GM12872 (cell line): ENCODE data around the gene TMEM244.

Experiments
- CTCF ChIP-seq: IDR thresholded peaks from 3 replicates; pipeline ENCODE4 v1.5.1; 2011; ENCODE audit warnings: low read depth, mild to moderate bottlenecking, low read length, moderate library complexity; ENCODE audit not compliant: insufficient read depth

TMEM244 gene

GRCh38 chr6:129895692-129896091 is 34.6 kb upstream of the TMEM244 start:
- no peak for TF ChIP-seq CTCF

GRCh38 chr6:129894921-129895320 is 33.8 kb upstream of the TMEM244 start:
- TF ChIP-seq CTCF, result no peak

DNA sequence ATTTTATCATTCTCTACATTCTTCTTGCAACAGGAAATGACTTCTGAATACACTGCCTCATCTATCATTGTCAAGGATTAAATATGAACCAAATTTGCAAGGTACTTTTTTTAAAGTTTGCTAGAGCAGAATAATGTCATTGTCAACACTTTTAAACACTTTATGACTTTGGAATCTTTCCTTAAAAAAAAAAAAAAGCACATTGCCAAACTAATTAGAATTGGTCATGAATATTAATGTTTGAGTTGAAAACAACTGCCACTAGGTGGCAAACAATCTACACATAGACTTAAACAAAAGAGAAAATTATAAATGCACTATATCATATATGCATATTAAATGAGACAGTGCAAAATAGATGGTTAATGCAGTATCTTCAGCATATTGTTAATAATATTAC is 32.5 kb upstream of the TMEM244 start:
- TF ChIP-seq CTCF, result peak; percentile 27; the same call in 1 of the 3 replicates

- no peak for TF ChIP-seq CTCF
Observed at GRCh38 chr6:129890701-129891100, 29.6 kb upstream of the TMEM244 start.

- TF ChIP-seq CTCF, result no peak
Observed at GRCh38 chr6:129890164-129890563, 29.0 kb upstream of the TMEM244 start.

DNA sequence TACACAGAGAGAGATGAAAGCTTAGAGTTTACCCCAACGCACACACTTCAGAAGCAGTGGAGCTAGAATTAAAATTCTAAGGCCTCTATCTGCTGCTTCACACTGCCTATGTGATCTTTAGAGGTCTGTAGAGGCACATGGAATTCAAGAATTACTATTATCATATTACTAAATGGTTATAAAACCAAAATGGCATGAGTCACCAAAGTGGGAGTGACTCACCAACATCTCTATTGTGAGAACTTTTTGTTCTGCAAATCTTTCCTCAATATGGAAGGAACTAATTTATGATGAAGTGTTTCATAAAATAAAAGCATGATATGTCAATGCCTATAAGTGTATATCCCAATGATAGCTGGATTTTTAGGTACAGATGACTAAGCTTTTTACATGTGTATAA is 28.5 kb upstream of the TMEM244 start:
- TF ChIP-seq CTCF, result no peak

DNA sequence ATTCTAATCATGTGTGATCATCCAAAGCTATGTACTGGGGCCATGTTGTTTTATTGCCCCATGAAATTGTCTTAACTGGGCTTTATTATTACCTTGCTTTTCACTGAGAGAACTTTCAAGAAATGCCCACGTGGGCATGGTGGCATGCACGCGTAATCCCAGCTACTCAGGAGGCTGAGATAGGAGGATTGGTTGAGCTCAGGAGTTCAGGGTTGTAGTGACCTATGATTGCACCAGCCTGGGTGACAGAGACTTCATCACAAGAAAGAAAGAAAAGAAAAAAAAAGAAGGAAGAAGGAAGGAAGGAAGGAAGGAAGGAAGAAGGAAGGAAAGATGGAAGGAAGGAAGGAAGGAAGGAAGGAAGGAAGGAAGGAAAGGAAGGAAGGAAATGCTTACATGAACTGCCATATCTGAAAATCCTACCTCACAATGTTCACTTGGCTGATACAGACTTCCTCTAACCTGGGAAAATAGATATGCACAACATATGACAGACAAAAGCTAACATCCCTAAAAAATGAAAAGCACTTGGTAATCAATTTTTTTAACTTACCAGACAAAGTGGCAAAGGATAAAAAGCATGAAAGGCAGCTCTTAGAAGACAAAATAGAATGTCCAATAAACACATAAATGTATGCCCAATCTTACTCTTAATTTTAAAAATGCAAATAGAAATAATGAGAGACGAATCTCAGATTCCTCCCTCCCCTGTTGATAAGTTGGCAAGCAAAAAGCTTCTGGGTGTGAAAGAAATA is 25.5 kb upstream of the TMEM244 start:
- TF ChIP-seq CTCF, result no peak
